Panc1 (cell line): ENCODE measurements around the gene SPSB1. TPM values are rescaled to one million over a fixed set of nuclear protein-coding genes. Genes with fewer than 3 reads are reported as not detected.

Experiments used
- ATAC-seq: fragments of 200-7000 bp; cut with Tn5 transposase; 2 replicates; pipeline ENCODE4 v1.9.1; 2020; ENCODE audit warnings: mild to moderate bottlenecking, moderate library complexity
- BruUV-seq: library from RNA; stranded (reverse); fragments of 400-500 nt; replicated peaks from 2 replicates; lab custom pipeline; 2021; lab: Mats Ljungman, UMichigan
- CTCF ChIA-PET: fragments of 300-600 bp; sonication (Branson Sonifier 250); formaldehyde crosslinking; loops from one replicate; lab custom pipeline; 2022; ENCODE audit warnings: antibody characterized with exemption; lab: Charles Lee
- POLR2A ChIA-PET: fragments of 300-600 bp; sonication (Branson Sonifier 250); formaldehyde crosslinking; loops from one replicate; lab custom pipeline; 2022; ENCODE audit warnings: antibody characterized with exemption; lab: Charles Lee
- DNase-seq: peaks from one replicate; pipeline ENCODE4 v3.0.0-alpha.2; 2010; ENCODE audit warnings: low read depth, low spot score
- H3K27ac ChIP-seq: 2 replicates; pipeline ENCODE4 v1.5.1; 2011; ENCODE audit warnings: mild to moderate bottlenecking, low read length, inconsistent platforms
- H3K27me3 ChIP-seq: fragments of 200-500 bp; sonication (Bioruptor generic); 2 replicates; pipeline ENCODE4 v1.6.0; 2014; ENCODE audit warnings: low read length, inconsistent platforms; ENCODE audit not compliant: control insufficient read depth, insufficient read depth
- H3K36me3 ChIP-seq: fragments of 200-500 bp; sonication (Bioruptor generic); 2 replicates; pipeline ENCODE4 v1.5.1; 2014; ENCODE audit warnings: inconsistent platforms, mild to moderate bottlenecking, low read length, moderate library complexity; ENCODE audit not compliant: control insufficient read depth, insufficient read depth
- H3K4me1 ChIP-seq: 2 replicates; pipeline ENCODE4 v1.5.1; 2011; ENCODE audit warnings: inconsistent platforms, mild to moderate bottlenecking, low read length, moderate library complexity; ENCODE audit not compliant: control insufficient read depth, insufficient read depth
- H3K4me3 ChIP-seq, 2 experiments: 2 replicates each; pipeline ENCODE4 v1.5.1; 2011 to 2012; ENCODE audit warnings: low read depth in 2 of 2, low read length in 2 of 2, mild to moderate bottlenecking in 2 of 2, inconsistent platforms in 1 of 2, moderate library complexity in 1 of 2
- H3K9me3 ChIP-seq: fragments of 200-500 bp; sonication (Bioruptor generic); 2 replicates; pipeline ENCODE4 v1.5.1; 2014; ENCODE audit warnings: low read depth, mild to moderate bottlenecking, inconsistent platforms, low read length, moderate library complexity; ENCODE audit not compliant: control insufficient read depth, insufficient read depth
- POLR2AphosphoS5 ChIP-seq: IDR thresholded peaks from 2 replicates; pipeline ENCODE4 v1.6.1; 2012; ENCODE audit warnings: mild to moderate bottlenecking, low read depth, low read length, moderate library complexity
- REST ChIP-seq, 2 experiments: IDR thresholded peaks; 2 replicates each; pipeline ENCODE4 v1.6.1; 2011 to 2012; ENCODE audit warnings: low read depth in 2 of 2, control low read depth in 1 of 2, low read length in 1 of 2, mild to moderate bottlenecking in 1 of 2, moderate library complexity in 1 of 2; ENCODE audit not compliant: insufficient read depth in 1 of 2
- SIN3A ChIP-seq: IDR thresholded peaks from 2 replicates; pipeline ENCODE4 v1.6.1; 2012; ENCODE audit warnings: low read depth, mild to moderate bottlenecking, low read length, moderate library complexity, borderline replicate concordance; ENCODE audit not compliant: insufficient read depth
- TCF7L2 ChIP-seq: IDR thresholded peaks from 2 replicates; pipeline ENCODE4 v1.6.1; 2011; ENCODE audit warnings: mild to moderate bottlenecking, low read depth, low read length, inconsistent platforms
- in situ Hi-C: cut with HindIII; loops from 2 replicates; pipeline ENCODE4 v1.10.0; 2016; ENCODE audit warnings: low sequenced_read_pairs, low pct_unique_long_range_greater_than_20kb
- intact Hi-C: fragments of 100-400 bp; cut with micrococcal nuclease; formaldehyde crosslinking; loops from one replicate; pipeline ENCODE4 v1.10.0; 2022; ENCODE audit not compliant: unreplicated experiment
- total RNA-seq: library from RNA; stranded (reverse); gene quantifications from one replicate; pipeline ENCODE4 v1.2.1, GENCODE V29; 2021; ENCODE audit not compliant: unreplicated experiment
- TF ChIP-seq, protein P1 (sequence below): fragments of 450-650 bp; IDR thresholded peaks from 2 replicates; pipeline ENCODE4 v1.5.1; 2017; ENCODE audit warnings: mild to moderate bottlenecking

SPSB1 gene
- total RNA-seq, 1 experiment from 2014 or later, result 73.7 TPM

GRCh38 chr1:9400425-9401079 is 107.9 kb downstream of the SPSB1 start:
- Histone ChIP-seq H3K4me1 (peaks cover 41% of the 10 kb centered on the region), H3K4me3 (peak overlapping the region in 1 of 2 experiments; percentile 19; a peak in 2 of 4 replicates), H3K9me3 (no peaks in the 10 kb centered on the region), H3K27ac (peak overlapping the region; percentile 96), H3K36me3 (no peaks in the 10 kb centered on the region), H3K27me3 (no peaks in the 10 kb centered on the region)
- CTCF ChIA-PET, result interaction anchor here (0.6 to 1.1 kb wide), 5 partner anchors 10 to 131 kb away, joined by 3 to 7 read pairs (median 3); no protein-coding TSS in a partner anchor
- POLR2A ChIA-PET, result interaction anchor here (0.5 to 1.6 kb wide), 4 partner anchors 9 to 53 kb away, joined by 3 to 9 read pairs (median 6); no protein-coding TSS in a partner anchor
- ATAC-seq, result peak; percentile 81
- no TSS peak for BruUV-seq
- DNase-seq, result no peak
- intact Hi-C loops, result no loop called here
- in situ Hi-C loops, result no loop called here
- TF ChIP-seq REST (IDR thresholded peaks at IDR 0.05; ENCODE audit: insufficient read depth in 1 of 2, low read depth in 2 of 2, low read length in 1 of 2), result no peak
- TF ChIP-seq TCF7L2, result no peak
- no peak for TF ChIP-seq SIN3A
- TF ChIP-seq POLR2AphosphoS5, result no peak
- TF ChIP-seq, protein P1, sequence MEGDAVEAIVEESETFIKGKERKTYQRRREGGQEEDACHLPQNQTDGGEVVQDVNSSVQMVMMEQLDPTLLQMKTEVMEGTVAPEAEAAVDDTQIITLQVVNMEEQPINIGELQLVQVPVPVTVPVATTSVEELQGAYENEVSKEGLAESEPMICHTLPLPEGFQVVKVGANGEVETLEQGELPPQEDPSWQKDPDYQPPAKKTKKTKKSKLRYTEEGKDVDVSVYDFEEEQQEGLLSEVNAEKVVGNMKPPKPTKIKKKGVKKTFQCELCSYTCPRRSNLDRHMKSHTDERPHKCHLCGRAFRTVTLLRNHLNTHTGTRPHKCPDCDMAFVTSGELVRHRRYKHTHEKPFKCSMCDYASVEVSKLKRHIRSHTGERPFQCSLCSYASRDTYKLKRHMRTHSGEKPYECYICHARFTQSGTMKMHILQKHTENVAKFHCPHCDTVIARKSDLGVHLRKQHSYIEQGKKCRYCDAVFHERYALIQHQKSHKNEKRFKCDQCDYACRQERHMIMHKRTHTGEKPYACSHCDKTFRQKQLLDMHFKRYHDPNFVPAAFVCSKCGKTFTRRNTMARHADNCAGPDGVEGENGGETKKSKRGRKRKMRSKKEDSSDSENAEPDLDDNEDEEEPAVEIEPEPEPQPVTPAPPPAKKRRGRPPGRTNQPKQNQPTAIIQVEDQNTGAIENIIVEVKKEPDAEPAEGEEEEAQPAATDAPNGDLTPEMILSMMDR, result no peak

GRCh38 chr1:9401080-9401453 is 108.4 kb downstream of the SPSB1 start:
- H3K4me3 ChIP-seq, result no peak overlapping the region
- TF ChIP-seq, protein P1, result no peak
- no peak for TF ChIP-seq SIN3A
- no peak for TF ChIP-seq POLR2AphosphoS5
- TF ChIP-seq TCF7L2, result no peak
- no peak for TF ChIP-seq REST (IDR thresholded peaks at IDR 0.05; ENCODE audit: insufficient read depth in 1 of 2, low read depth in 2 of 2, low read length in 1 of 2)
- POLR2A ChIA-PET, result interaction anchor here (1.6 kb wide), 1 partner anchor 12 kb away, joined by 5 read pairs; no protein-coding TSS in a partner anchor
- H3K27ac ChIP-seq, result peak overlapping the region; percentile 96
- intact Hi-C loops, result no loop called here
- H3K4me1 ChIP-seq, result peaks cover 43% of the 10 kb centered on the region
- no peaks in the 10 kb centered on the region for H3K36me3 ChIP-seq
- H3K27me3 ChIP-seq, result no peaks in the 10 kb centered on the region
- no peaks in the 10 kb centered on the region for H3K9me3 ChIP-seq
- no TSS peak for BruUV-seq
- DNase-seq (no peak), ATAC-seq (peak; percentile 32; the same call in 1 of the 2 replicates)
- in situ Hi-C loops, result no loop called here
- CTCF ChIA-PET, result interaction anchor here (1.0 to 1.1 kb wide), 2 partner anchors 9 to 293 kb away, joined by 3 to 4 read pairs; no protein-coding TSS in a partner anchor
